GM12864 (cell line): ENCODE data around the gene GNA14.

ENCODE experiments used
- DNase-seq: peaks from one replicate; pipeline ENCODE4 v3.0.0-alpha.2; 2011; ENCODE audit warnings: low read depth
- H3K4me3 ChIP-seq: 2 replicates; pipeline ENCODE4 v1.5.1; 2011; ENCODE audit warnings: mild to moderate bottlenecking, low read depth, low read length, control low read depth
- TF ChIP-seq, protein P1 (sequence below): IDR thresholded peaks from 2 replicates; pipeline ENCODE4 v1.5.1; 2011; ENCODE audit warnings: low read depth, mild to moderate bottlenecking, moderate library complexity, low read length, control low read depth, inconsistent platforms; ENCODE audit errors: missing control alignments

Gene GNA14

GRCh38 chr9:77597057-77597456, 51.1 kb downstream of the GNA14 start:
- no peak for DNase-seq
- TF ChIP-seq, protein P1, sequence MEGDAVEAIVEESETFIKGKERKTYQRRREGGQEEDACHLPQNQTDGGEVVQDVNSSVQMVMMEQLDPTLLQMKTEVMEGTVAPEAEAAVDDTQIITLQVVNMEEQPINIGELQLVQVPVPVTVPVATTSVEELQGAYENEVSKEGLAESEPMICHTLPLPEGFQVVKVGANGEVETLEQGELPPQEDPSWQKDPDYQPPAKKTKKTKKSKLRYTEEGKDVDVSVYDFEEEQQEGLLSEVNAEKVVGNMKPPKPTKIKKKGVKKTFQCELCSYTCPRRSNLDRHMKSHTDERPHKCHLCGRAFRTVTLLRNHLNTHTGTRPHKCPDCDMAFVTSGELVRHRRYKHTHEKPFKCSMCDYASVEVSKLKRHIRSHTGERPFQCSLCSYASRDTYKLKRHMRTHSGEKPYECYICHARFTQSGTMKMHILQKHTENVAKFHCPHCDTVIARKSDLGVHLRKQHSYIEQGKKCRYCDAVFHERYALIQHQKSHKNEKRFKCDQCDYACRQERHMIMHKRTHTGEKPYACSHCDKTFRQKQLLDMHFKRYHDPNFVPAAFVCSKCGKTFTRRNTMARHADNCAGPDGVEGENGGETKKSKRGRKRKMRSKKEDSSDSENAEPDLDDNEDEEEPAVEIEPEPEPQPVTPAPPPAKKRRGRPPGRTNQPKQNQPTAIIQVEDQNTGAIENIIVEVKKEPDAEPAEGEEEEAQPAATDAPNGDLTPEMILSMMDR = no peak

GRCh38 chr9:77595426-77596095, 52.6 kb downstream of the GNA14 start:
- TF ChIP-seq, protein P1 = no peak
- DNase-seq = no peak
- no peak overlapping the region for H3K4me3 ChIP-seq

More at GRCh38 chr9:77597057-77597456, 51.1 kb downstream of the GNA14 start:
- no peak overlapping the region for H3K4me3 ChIP-seq

- no peak overlapping the region for H3K4me3 ChIP-seq
- no peak for DNase-seq
- TF ChIP-seq, protein P1 = no peak
These were observed 53.2 kb downstream of the GNA14 start for GRCh38 chr9:77594963-77595362.

- TF ChIP-seq, protein P1 = no peak
- H3K4me3 ChIP-seq = no peak overlapping the region
- DNase-seq = no peak
These were observed 54.6 kb downstream of the GNA14 start for GRCh38 chr9:77593528-77593927.

- no peak for DNase-seq
- TF ChIP-seq, protein P1 = no peak
- H3K4me3 ChIP-seq = no peak overlapping the region
These were observed 55.6 kb downstream of the GNA14 start for GRCh38 chr9:77592476-77592875.

DNA sequence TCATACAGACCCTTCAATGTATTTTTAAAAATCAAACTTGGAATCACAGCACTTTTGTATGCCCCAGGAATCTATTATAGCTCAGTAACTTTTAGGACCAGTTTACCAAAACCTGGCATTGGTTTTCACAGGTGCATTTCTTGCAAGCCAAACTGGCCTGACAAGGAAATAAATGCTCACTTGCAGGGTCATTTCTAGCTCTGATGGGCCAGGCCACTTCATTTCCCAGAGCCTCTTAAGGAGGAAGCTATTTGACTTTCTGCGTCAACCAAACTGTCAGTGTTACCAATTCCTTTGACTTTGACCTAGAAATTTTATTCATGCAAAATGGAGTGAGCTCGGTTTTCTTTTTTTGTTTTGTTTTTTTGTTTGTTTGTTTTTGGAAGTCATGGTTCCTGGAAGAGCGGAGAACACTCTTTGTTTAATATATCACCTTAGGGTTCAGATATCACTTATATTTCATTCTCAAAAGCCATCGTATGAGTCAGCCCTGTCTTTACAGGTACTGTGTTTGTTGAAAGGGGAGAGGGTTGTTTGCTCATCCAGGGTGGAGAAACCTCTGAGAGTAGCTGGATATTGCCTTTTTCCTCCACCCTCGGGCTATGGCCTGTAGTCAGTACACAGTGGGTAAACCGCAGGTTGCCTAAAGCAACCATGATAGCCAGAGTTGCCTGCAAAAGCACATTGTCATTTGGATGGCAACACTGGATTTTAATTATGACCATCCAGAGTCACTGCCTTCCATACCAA, 58.9 kb downstream of the GNA14 start:
- H3K4me3 ChIP-seq = no peak overlapping the region
- TF ChIP-seq, protein P1 = no peak
- no peak for DNase-seq
